Lower leg skin (tissue), 3 donors: ENCODE results near the gene KIT.

Experiments
- POLR2A ChIP-seq, 2 donors: fragments of 450-650 bp; IDR thresholded peaks; one replicate each; pipeline ENCODE4 v1.6.1; 2016 to 2017; ENCODE audit warnings: antibody characterized with exemption in 2 of 2, mild to moderate bottlenecking in 1 of 2, moderate library complexity in 1 of 2
- TF ChIP-seq, protein P1 (sequence below), 3 donors: fragments of 450-650 bp; IDR thresholded peaks; one replicate each; pipeline ENCODE4 v1.5.1; 2016; ENCODE audit warnings: antibody characterized with exemption in 3 of 3, mild to moderate bottlenecking in 3 of 3, moderate library complexity in 2 of 3

DNA sequence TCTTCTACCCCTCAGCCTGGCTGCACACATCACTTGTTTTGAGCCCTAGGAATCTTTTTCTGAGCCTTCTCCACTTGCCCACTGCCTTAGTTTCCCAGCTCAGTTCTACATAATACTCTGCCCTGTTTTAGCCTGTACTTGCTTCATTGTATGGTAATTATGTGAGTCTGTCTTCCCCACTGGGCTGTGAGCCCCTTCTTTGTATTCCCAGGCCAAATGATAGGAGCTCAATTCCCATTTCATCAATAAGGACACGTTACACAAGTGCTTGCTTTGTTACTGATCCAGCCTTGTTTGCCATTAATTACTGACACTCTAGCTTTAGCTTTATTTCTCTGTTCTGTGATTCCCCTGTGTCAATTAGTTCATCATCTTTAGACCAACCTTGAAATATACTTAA is 28.1 kb downstream of the KIT start:
- TF ChIP-seq, protein P1, sequence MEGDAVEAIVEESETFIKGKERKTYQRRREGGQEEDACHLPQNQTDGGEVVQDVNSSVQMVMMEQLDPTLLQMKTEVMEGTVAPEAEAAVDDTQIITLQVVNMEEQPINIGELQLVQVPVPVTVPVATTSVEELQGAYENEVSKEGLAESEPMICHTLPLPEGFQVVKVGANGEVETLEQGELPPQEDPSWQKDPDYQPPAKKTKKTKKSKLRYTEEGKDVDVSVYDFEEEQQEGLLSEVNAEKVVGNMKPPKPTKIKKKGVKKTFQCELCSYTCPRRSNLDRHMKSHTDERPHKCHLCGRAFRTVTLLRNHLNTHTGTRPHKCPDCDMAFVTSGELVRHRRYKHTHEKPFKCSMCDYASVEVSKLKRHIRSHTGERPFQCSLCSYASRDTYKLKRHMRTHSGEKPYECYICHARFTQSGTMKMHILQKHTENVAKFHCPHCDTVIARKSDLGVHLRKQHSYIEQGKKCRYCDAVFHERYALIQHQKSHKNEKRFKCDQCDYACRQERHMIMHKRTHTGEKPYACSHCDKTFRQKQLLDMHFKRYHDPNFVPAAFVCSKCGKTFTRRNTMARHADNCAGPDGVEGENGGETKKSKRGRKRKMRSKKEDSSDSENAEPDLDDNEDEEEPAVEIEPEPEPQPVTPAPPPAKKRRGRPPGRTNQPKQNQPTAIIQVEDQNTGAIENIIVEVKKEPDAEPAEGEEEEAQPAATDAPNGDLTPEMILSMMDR (IDR thresholded peaks at IDR 0.05): no peak
- no peak for TF ChIP-seq POLR2A (IDR thresholded peaks at IDR 0.05)
